Measurements from ENCODE around the gene JAKMIP1. TPM values are rescaled to one million over a fixed set of nuclear protein-coding genes. Genes with fewer than 3 reads are reported as not detected.

The JAKMIP1 gene
- total RNA-seq, 1 donor = not detected

DNA sequence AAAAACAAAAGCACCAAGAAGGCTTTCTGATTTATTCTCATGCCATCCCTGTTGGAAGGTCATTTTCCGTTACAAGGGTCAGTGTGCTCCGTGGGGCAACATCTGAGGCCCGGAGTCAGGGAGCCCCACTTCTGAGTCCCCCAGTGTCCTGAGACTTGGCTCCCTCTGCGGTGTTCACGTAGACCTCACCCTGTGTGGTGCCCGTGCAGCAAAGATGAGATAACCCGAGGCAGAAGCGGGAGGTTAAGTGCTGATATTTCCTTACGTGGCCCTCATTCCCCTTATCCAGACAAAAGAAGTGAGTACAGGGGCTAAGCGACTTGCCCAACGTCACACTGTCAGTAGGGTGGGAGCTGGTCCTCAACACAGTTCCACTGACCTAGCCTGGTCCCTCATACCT is 3.5 kb downstream of the JAKMIP1 start:
- TF ChIP-seq, protein P1, sequence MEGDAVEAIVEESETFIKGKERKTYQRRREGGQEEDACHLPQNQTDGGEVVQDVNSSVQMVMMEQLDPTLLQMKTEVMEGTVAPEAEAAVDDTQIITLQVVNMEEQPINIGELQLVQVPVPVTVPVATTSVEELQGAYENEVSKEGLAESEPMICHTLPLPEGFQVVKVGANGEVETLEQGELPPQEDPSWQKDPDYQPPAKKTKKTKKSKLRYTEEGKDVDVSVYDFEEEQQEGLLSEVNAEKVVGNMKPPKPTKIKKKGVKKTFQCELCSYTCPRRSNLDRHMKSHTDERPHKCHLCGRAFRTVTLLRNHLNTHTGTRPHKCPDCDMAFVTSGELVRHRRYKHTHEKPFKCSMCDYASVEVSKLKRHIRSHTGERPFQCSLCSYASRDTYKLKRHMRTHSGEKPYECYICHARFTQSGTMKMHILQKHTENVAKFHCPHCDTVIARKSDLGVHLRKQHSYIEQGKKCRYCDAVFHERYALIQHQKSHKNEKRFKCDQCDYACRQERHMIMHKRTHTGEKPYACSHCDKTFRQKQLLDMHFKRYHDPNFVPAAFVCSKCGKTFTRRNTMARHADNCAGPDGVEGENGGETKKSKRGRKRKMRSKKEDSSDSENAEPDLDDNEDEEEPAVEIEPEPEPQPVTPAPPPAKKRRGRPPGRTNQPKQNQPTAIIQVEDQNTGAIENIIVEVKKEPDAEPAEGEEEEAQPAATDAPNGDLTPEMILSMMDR (IDR thresholded peaks at IDR 0.05; ENCODE audit: insufficient read depth, low read depth, low read length) = no peak
- no peak for DNase-seq (ENCODE audit: low read depth)
- H3K4me3 ChIP-seq (ENCODE audit: low read depth, low read length) = no peak overlapping the region

DNA sequence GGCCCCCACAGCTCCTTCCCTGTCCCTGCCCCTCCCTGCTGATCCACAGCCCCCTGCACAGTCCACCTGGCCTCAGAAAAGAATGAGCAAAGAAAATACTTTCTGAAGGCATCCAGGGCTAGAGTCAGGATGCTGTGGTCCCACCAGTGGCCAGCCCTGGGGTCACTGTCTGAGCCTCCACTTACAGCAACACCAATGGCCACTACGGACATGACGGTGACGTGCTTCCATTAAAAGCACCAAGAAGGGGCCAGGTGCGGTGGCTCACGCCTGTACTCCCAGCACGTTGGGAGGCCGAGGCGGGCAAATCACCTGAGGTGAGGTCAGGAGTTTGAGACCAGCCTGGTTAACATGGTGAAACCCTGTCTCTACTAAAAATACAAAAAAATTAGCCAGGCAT is 4.0 kb downstream of the JAKMIP1 start:
- DNase-seq (ENCODE audit: low read depth) = no peak
- H3K4me3 ChIP-seq (ENCODE audit: low read depth, low read length) = no peak overlapping the region
- TF ChIP-seq, protein P1 (IDR thresholded peaks at IDR 0.05; ENCODE audit: insufficient read depth, low read depth, low read length) = no peak

DNA sequence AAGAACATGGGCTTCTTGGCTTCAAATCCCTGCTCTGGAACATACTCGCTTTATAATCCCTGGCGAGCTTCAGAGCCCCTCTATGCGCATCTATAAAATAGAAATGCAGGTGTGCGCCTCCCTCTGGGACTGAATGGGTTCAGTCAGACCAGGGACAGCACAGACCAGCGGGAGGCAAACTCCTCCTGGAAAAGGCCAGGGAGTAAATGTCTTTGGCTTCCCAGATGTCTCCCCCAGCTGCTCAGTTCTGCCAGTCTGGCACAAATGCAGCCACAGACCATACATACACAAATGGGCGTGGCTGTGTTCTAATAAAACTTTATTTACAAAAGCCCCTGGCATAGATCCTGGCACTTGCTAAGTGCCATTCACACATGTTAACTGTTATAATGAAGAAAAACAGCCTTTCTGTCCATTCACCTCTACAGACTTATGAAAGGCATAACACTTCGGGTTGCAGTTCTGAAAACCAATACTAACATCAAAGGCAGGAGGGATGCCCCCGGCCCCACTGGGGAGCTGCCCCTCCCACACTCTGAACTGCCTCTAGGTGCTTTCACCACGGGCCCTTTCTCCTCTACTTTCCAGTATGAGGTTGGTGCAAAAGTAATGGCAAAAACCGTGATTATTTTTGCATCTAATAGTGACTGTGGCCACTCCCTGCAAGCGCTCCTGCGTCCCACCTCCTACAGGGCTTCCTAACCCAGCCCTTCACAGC is 4.6 kb downstream of the JAKMIP1 start:
- DNase-seq (ENCODE audit: low read depth) = no peak
- TF ChIP-seq, protein P1 (IDR thresholded peaks at IDR 0.05; ENCODE audit: insufficient read depth, low read depth, low read length) = no peak
- no peak overlapping the region for H3K4me3 ChIP-seq (ENCODE audit: low read depth, low read length)

DNA sequence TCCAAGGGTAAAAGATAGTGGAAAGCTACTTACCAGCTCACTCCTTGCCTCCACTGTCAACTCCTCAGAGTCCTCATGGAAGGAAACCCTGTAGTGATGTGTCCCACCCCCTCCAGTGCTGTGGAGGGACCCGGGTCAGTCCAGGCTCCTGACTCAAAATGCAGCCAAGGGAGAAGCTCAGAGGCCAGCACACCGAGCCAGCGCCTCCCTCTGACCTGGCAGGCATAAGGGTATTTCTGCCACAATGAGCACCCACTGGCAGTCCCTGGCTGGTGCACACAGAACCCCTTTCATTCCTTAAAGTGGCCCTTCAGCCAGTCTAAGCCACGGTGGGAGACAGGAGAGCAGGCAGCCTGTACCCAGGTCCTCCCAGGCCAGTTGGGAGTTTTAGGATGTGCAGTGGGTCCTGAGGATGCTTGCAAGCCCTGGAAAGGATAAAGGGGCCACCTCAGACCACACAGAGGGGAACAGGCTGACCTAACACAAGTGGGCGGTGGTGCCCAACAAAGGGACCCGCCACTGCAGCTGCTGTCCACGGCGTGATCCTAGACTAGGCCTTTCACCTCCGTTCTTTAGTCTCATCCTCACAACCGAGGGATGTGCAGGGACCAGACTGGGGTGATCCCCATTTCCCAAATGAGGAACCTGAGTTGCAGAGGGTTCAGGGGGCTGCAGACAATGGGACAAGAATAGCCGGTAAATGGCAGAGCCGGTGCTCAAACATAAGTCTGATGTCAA is 5.7 kb downstream of the JAKMIP1 start:
- DNase-seq (ENCODE audit: low read depth) = no peak
- TF ChIP-seq, protein P1 (IDR thresholded peaks at IDR 0.05; ENCODE audit: insufficient read depth, low read depth, low read length) = no peak
- H3K4me3 ChIP-seq (ENCODE audit: low read depth, low read length) = no peak overlapping the region

DNA sequence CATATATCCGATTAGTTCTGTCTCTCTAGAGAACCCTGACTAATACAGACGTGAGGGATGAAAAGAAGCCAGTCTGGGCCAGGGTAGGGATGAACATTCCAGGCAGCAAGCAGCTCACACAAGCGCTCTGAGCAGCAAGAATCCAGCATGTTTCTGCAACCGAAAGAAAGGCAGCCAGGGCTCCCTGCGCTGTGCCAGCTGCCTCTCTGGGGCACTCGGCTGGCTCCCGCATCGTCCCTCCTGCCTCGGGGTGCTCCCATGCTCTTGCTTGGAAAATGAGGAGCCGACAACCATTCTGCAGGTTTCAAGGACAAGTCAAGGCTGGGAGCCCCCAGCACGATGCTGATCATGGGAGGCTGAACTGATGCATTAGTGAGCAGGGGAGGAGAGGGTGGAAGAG is 7.0 kb downstream of the JAKMIP1 start:
- no peak for DNase-seq (ENCODE audit: low read depth)
- TF ChIP-seq, protein P1 (IDR thresholded peaks at IDR 0.05; ENCODE audit: insufficient read depth, low read depth, low read length) = no peak
- H3K4me3 ChIP-seq (ENCODE audit: low read depth, low read length) = no peak overlapping the region

DNA sequence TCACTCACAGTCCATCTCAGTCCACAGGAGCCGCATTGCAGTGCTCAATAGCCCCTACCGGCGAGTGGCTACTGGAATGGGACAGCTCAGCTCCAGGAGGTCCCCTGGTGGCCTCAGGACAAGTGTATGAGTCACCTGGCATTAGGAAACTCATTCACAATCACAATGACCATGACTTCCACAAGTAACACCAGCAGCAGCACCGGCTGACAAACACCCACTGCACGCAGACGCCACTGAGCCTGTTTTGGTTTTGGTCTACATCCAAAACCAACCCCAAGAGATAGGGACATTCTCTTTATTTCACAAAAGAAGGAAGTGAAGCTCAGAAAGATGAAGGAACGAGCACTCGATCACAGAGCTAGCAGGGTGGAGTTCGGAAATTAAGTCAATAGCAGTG is 8.1 kb downstream of the JAKMIP1 start:
- DNase-seq (ENCODE audit: low read depth) = no peak
- TF ChIP-seq, protein P1 (IDR thresholded peaks at IDR 0.05; ENCODE audit: insufficient read depth, low read depth, low read length) = no peak
- no peak overlapping the region for H3K4me3 ChIP-seq (ENCODE audit: low read depth, low read length)
